ENCODE results near the gene PACSIN2.
A peak's percentile ranks its signal among the peaks of the same experiment; 100 is the strongest.

Gene PACSIN2

GRCh38 chr22:42881982-42882656 lies 132.8 kb downstream of the PACSIN2 start:
- no peak for DNase-seq (ENCODE audit: low read depth in 3 of 3)

GRCh38 chr22:42881298-42881697 lies 133.7 kb downstream of the PACSIN2 start:
- no peak for DNase-seq (ENCODE audit: low read depth in 3 of 3)

- DNase-seq (ENCODE audit: low read depth in 3 of 3) = no peak
These were observed 134.1 kb downstream of the PACSIN2 start for GRCh38 chr22:42880815-42881214.

- DNase-seq (ENCODE audit: low read depth in 3 of 3) = no peak
These were observed 135.5 kb downstream of the PACSIN2 start for GRCh38 chr22:42879371-42880021.

GRCh38 chr22:42878561-42879305 lies 136.2 kb downstream of the PACSIN2 start:
- DNase-seq (ENCODE audit: low read depth in 3 of 3) = no peak

GRCh38 chr22:42877597-42878340 lies 137.2 kb downstream of the PACSIN2 start:
- DNase-seq (ENCODE audit: low read depth in 3 of 3) = no peak

- DNase-seq (ENCODE audit: low read depth in 3 of 3) = no peak
These were observed 137.8 kb downstream of the PACSIN2 start for GRCh38 chr22:42877158-42877557.

GRCh38 chr22:42876041-42876440 lies 138.9 kb downstream of the PACSIN2 start:
- DNase-seq (ENCODE audit: low read depth in 3 of 3) = no peak

GRCh38 chr22:42874010-42874409 lies 140.9 kb downstream of the PACSIN2 start:
- no peak for DNase-seq (ENCODE audit: low read depth in 3 of 3)

- DNase-seq (ENCODE audit: low read depth in 3 of 3) = no peak
These were observed 141.6 kb downstream of the PACSIN2 start for GRCh38 chr22:42873356-42873755.

- DNase-seq (ENCODE audit: low read depth in 3 of 3) = no peak
These were observed 142.1 kb downstream of the PACSIN2 start for GRCh38 chr22:42872821-42873220.

- DNase-seq (ENCODE audit: low read depth in 3 of 3) = no peak
These were observed 143.6 kb downstream of the PACSIN2 start for GRCh38 chr22:42871146-42872050.

GRCh38 chr22:42869888-42870480 lies 145.0 kb downstream of the PACSIN2 start:
- DNase-seq (ENCODE audit: low read depth in 3 of 3) = no peak

- DNase-seq (ENCODE audit: low read depth in 3 of 3) = no peak
These were observed 145.5 kb downstream of the PACSIN2 start for GRCh38 chr22:42869463-42869862.

GRCh38 chr22:42868751-42869251 lies 146.1 kb downstream of the PACSIN2 start:
- DNase-seq (ENCODE audit: low read depth in 3 of 3) = no peak

- no peak for DNase-seq (ENCODE audit: low read depth in 3 of 3)
These were observed 148.8 kb downstream of the PACSIN2 start for GRCh38 chr22:42866100-42866499.

GRCh38 chr22:42865536-42865935 lies 149.4 kb downstream of the PACSIN2 start:
- DNase-seq (ENCODE audit: low read depth in 3 of 3) = no peak

- peak in 1 of 3 experiments; percentile 5 for DNase-seq (ENCODE audit: low read depth in 3 of 3)
These were observed 151.5 kb downstream of the PACSIN2 start for GRCh38 chr22:42863349-42863961.

GRCh38 chr22:42862045-42862734 lies 152.8 kb downstream of the PACSIN2 start:
- no peak for DNase-seq (ENCODE audit: low read depth in 3 of 3)

Data from stimulated activated CD4-positive, alpha-beta T cell treated with anti-CD3 and anti-CD28 coated beads, TNF-alpha, amount 100 ng/mL, for 4 hours (primary cell).